ENCODE results near the gene PPID. TPM values are rescaled to one million over a fixed set of nuclear protein-coding genes. Genes with fewer than 3 reads are reported as not detected.

PPID gene
- total and polyA plus RNA-seq, 2 of the 4 experiments (the other 2 are of a cell fraction), result 11.8 to 21.1 TPM

GRCh38 chr4:158738866-158739265, 15.7 kb upstream of the PPID start:
- no peaks in the 10 kb centered on the region for H3K9me1 ChIP-seq (ENCODE audit: insufficient read depth, low read length)
- no peaks in the 10 kb centered on the region for H3K4me1 ChIP-seq (ENCODE audit: control insufficient read depth, insufficient read depth, low read length)
- DNase-seq (no peak), ATAC-seq (ENCODE audit: low read depth) (no peak)
- H3K27ac ChIP-seq (ENCODE audit: insufficient read depth, low read length), result no peak overlapping the region
- no peak overlapping the region for H4K91ac ChIP-seq (ENCODE audit: insufficient read depth, low read depth, low read length)
- no peak overlapping the region for H3K9ac ChIP-seq (ENCODE audit: low read depth, low read length)
- H4K20me1 ChIP-seq (ENCODE audit: insufficient read depth, low read length), result no peaks in the 10 kb centered on the region
- no peak overlapping the region for H3K23ac ChIP-seq (ENCODE audit: low read depth, low read length)
- H3K14ac ChIP-seq (replicated peaks; ENCODE audit: low read depth, low read length), result no peak overlapping the region
- H2AK5ac ChIP-seq (ENCODE audit: low read depth, low read length), result no peak overlapping the region
- H2BK5ac ChIP-seq (ENCODE audit: low read depth, low read length, poor library complexity, severe bottlenecking), result no peak overlapping the region
- CTCF ChIA-PET, result interaction anchor here (0.6 kb wide), 1 partner anchor 26 kb away, joined by 5 read pairs; no protein-coding TSS in a partner anchor
- H3K9me3 ChIP-seq (ENCODE audit: control insufficient read depth, insufficient read depth, low read length), result no peaks in the 10 kb centered on the region
- POLR2A ChIA-PET (ENCODE audit: unreplicated experiment), result no interaction called here
- H3K18ac ChIP-seq (ENCODE audit: low read depth, low read length), result no peak overlapping the region
- no peak overlapping the region for H3K56ac ChIP-seq (ENCODE audit: extremely low read depth, insufficient read depth, low read length)
- H4K5ac ChIP-seq (ENCODE audit: low read depth, low read length), result no peak overlapping the region
- no peaks in the 10 kb centered on the region for H3K36me3 ChIP-seq (ENCODE audit: control insufficient read depth, insufficient read depth, low read length)
- no peak overlapping the region for H2AK9ac ChIP-seq (replicated peaks; ENCODE audit: low read depth, low read length, poor library complexity)
- dilution Hi-C loops (cut with HindIII; ENCODE audit: low sequenced_read_pairs, unreplicated experiment) (no loop called here), intact Hi-C loops (cut with micrococcal nuclease) (loop anchor here (10.0 kb wide), 1 partner anchor 366 kb away; the partner anchor contains the start of gene RAPGEF2), in situ Hi-C loops (cut with MboI; ENCODE audit: low sequenced_read_pairs) (no loop called here)
- no peak overlapping the region for H2BK20ac ChIP-seq (ENCODE audit: low read depth, low read length)
- H3K79me1 ChIP-seq (ENCODE audit: low read depth in 1 of 2, low read length in 2 of 2), result no peaks in the 10 kb centered on the region
- no peak overlapping the region for H2BK120ac ChIP-seq (ENCODE audit: low read depth, low read length)
- H2BK15ac ChIP-seq (ENCODE audit: low read depth, low read length), result no peak overlapping the region
- H4K8ac ChIP-seq (ENCODE audit: low read depth in 2 of 2, low read length in 2 of 2), result no peak overlapping the region
- H2AFZ ChIP-seq (replicated peaks; ENCODE audit: low read length, poor library complexity), result no peak overlapping the region
- BruUV-seq (replicated peaks), result no TSS peak
- no peak overlapping the region for H3K4me3 ChIP-seq (ENCODE audit: insufficient read depth, low read depth, low read length)
- no peak overlapping the region for H3K4ac ChIP-seq (ENCODE audit: low read depth, low read length)
- no peak for TF ChIP-seq MAFK (IDR thresholded peaks at IDR 0.05; ENCODE audit: low read depth, low read length)
- WGBS, 2 experiments (ENCODE audit: extremely low coverage in 2 of 2, insufficient read length in 1 of 2), result no CpG with 5 or more reads among the region's 2 CpGs
- H3K4me2 ChIP-seq (ENCODE audit: low read depth, low read length), result no peak overlapping the region
- H3K27me3 ChIP-seq (ENCODE audit: control insufficient read depth, insufficient read depth, low read length), result no peaks in the 10 kb centered on the region

All from IMR-90 (cell line).